Measurements from ENCODE around the gene RAB3GAP1.
"Not testable (repeated sequence)": the region's sequence is repeated elsewhere in the genome, so short reads cannot be mapped to it uniquely, and the experiment has no call there.

The RAB3GAP1 gene

GRCh38 chr2:135105513-135106316 lies 53.6 kb downstream of the RAB3GAP1 start:
- DNase-seq: not testable (repeated sequence)

GRCh38 chr2:135113322-135113721 lies 61.2 kb downstream of the RAB3GAP1 start:
- no peak for DNase-seq

GRCh38 chr2:135119582-135119981 lies 67.5 kb downstream of the RAB3GAP1 start:
- DNase-seq: no peak

- no peak for DNase-seq
These were observed 69.0 kb downstream of the RAB3GAP1 start for GRCh38 chr2:135121016-135121657.

- not testable (repeated sequence) for DNase-seq
These were observed 69.6 kb downstream of the RAB3GAP1 start for GRCh38 chr2:135121658-135122039.

GRCh38 chr2:135124924-135125886 lies 73.1 kb downstream of the RAB3GAP1 start:
- DNase-seq: no peak

- DNase-seq: no peak
These were observed 73.8 kb downstream of the RAB3GAP1 start for GRCh38 chr2:135125940-135126339.

- no peak for DNase-seq
These were observed 78.7 kb downstream of the RAB3GAP1 start for GRCh38 chr2:135130751-135131150.

GRCh38 chr2:135132314-135132713 lies 80.2 kb downstream of the RAB3GAP1 start:
- DNase-seq: no peak

- no peak for DNase-seq
These were observed 88.5 kb downstream of the RAB3GAP1 start for GRCh38 chr2:135140606-135141005.

GRCh38 chr2:135142323-135142722 lies 90.2 kb downstream of the RAB3GAP1 start:
- DNase-seq: no peak

- no peak for DNase-seq
These were observed 92.3 kb downstream of the RAB3GAP1 start for GRCh38 chr2:135144343-135144742.

- DNase-seq: no peak
These were observed 97.2 kb downstream of the RAB3GAP1 start for GRCh38 chr2:135149251-135149650.

- DNase-seq: no peak
These were observed 98.6 kb downstream of the RAB3GAP1 start for GRCh38 chr2:135150725-135151124.

- no peak for DNase-seq
These were observed 99.5 kb downstream of the RAB3GAP1 start for GRCh38 chr2:135151615-135152014.

- no peak for DNase-seq
These were observed 100.3 kb downstream of the RAB3GAP1 start for GRCh38 chr2:135152361-135152760.

- no peak for DNase-seq
These were observed 102.9 kb downstream of the RAB3GAP1 start for GRCh38 chr2:135154962-135155361.

- no peak for DNase-seq
These were observed 105.8 kb downstream of the RAB3GAP1 start for GRCh38 chr2:135157856-135158255.

GRCh38 chr2:135159191-135159590 lies 107.1 kb downstream of the RAB3GAP1 start:
- DNase-seq: no peak

GRCh38 chr2:135162377-135162776 lies 110.3 kb downstream of the RAB3GAP1 start:
- DNase-seq: no peak

- no peak for DNase-seq
These were observed 110.7 kb downstream of the RAB3GAP1 start for GRCh38 chr2:135162786-135163185.

GRCh38 chr2:135163306-135163705 lies 111.2 kb downstream of the RAB3GAP1 start:
- DNase-seq: no peak

- no peak for DNase-seq
These were observed 111.8 kb downstream of the RAB3GAP1 start for GRCh38 chr2:135163901-135164300.

Measured in stimulated activated CD4-positive, alpha-beta T cell treated with anti-CD3 and anti-CD28 coated beads, Interleukin-15, amount 100 ng/mL, for 24 hours (primary cell).